Esophagus (tissue), 2 donors: ENCODE measurements around the gene EXTL1. TPM values are rescaled to one million over a fixed set of nuclear protein-coding genes. Genes with fewer than 3 reads are reported as not detected.
A peak's percentile ranks its signal among the peaks of the same experiment; 100 is the strongest.

ENCODE experiments used
- H3K27ac ChIP-seq, 2 donors: one replicate each; pipeline ENCODE4 v1.5.1; 2013; ENCODE audit warnings: low read depth in 2 of 2, mild to moderate bottlenecking in 2 of 2, inconsistent platforms in 1 of 2, low read length in 1 of 2, moderate library complexity in 1 of 2
- H3K27me3 ChIP-seq, 2 donors: one replicate each; pipeline ENCODE4 v1.6.1; 2013; ENCODE audit warnings: low read length in 2 of 2, control low read depth in 1 of 2, mild to moderate bottlenecking in 1 of 2; ENCODE audit not compliant: insufficient read depth in 2 of 2, control insufficient read depth in 1 of 2
- H3K36me3 ChIP-seq, 2 donors: one replicate each; pipeline ENCODE4 v1.6.1; 2013; ENCODE audit warnings: low read length in 1 of 2; ENCODE audit not compliant: control insufficient read depth in 2 of 2, insufficient read depth in 2 of 2
- H3K4me1 ChIP-seq, 2 donors: one replicate each; pipeline ENCODE4 v1.6.1; 2013; ENCODE audit warnings: low read length in 1 of 2; ENCODE audit not compliant: control insufficient read depth in 2 of 2, insufficient read depth in 2 of 2
- H3K4me3 ChIP-seq, 2 donors: one replicate each; pipeline ENCODE4 v1.5.1; 2013; ENCODE audit warnings: low read length in 2 of 2, mild to moderate bottlenecking in 2 of 2, low read depth in 1 of 2, moderate library complexity in 1 of 2
- H3K9me3 ChIP-seq, 2 donors: one replicate each; pipeline ENCODE4 v1.6.1; 2013; ENCODE audit warnings: mild to moderate bottlenecking in 2 of 2, low read depth in 1 of 2, low read length in 1 of 2, moderate library complexity in 1 of 2; ENCODE audit not compliant: control insufficient read depth in 2 of 2, insufficient read depth in 1 of 2
- WGBS, 2 donors: extraction: QIAGEN DNeasy Blood & Tissue Kit; methylation state at CpG; one replicate each; pipeline ENCODE4 v1.1.7; 2013; 5-methylcytosine and 5-hydroxymethylcytosine counted together
- polyA plus RNA-seq, 2 donors: library from polyadenylated mRNA; stranded (reverse); fragments of 200-250 nt; gene quantifications; one replicate each; pipeline ENCODE4 v1.2.3, GENCODE V29; 2013
- donor health status: healthy with polysubstance abuse.
- donor health status: Bipolar disorder and iron deficiency.

Gene EXTL1
- polyA plus RNA-seq, 2 donors: 0.09 to 0.45 TPM

- no peaks in the 10 kb centered on the region for H3K27me3 ChIP-seq
- H3K27ac ChIP-seq: no peak overlapping the region
- H3K36me3 ChIP-seq: peaks cover 0 to 2% of the 10 kb centered on the region in 2 donors
- peaks cover under 1 to 2% of the 10 kb centered on the region in 2 donors for H3K4me1 ChIP-seq
- H3K9me3 ChIP-seq: no peaks in the 10 kb centered on the region
- WGBS, 2 donors: 79 to 85% methylated on average over 7 of the region's 7 CpGs
- no peak overlapping the region for H3K4me3 ChIP-seq
Measured at GRCh38 chr1:26029864-26030481, 8.4 kb downstream of the EXTL1 start.

GRCh38 chr1:26031196-26031595, 9.6 kb downstream of the EXTL1 start:
- Histone ChIP-seq H3K4me1 (peaks cover 4% of the 10 kb centered on the region in 2 donors), H3K4me3 (no peak overlapping the region), H3K9me3 (no peaks in the 10 kb centered on the region), H3K27me3 (no peaks in the 10 kb centered on the region), H3K36me3 (peaks cover 0 to 2% of the 10 kb centered on the region in 2 donors), H3K27ac (no peak overlapping the region)
- 72 to 80% methylated on average over 4 of the region's 4 CpGs for WGBS, 2 donors

- 79 to 84% methylated on average over 3 of the region's 3 CpGs for WGBS, 2 donors
- no peak overlapping the region for H3K27ac ChIP-seq
- H3K4me3 ChIP-seq: no peak overlapping the region
- H3K36me3 ChIP-seq: no peaks in the 10 kb centered on the region
- no peaks in the 10 kb centered on the region for H3K27me3 ChIP-seq
- peaks cover 6 to 8% of the 10 kb centered on the region in 2 donors for H3K4me1 ChIP-seq
- no peaks in the 10 kb centered on the region for H3K9me3 ChIP-seq
Measured at GRCh38 chr1:26031611-26032220, 10.1 kb downstream of the EXTL1 start.

- H3K4me3 ChIP-seq: no peak overlapping the region
- 83 to 86% methylated on average over 12 of the region's 12 CpGs for WGBS, 2 donors
- no peaks in the 10 kb centered on the region for H3K36me3 ChIP-seq
- no peaks in the 10 kb centered on the region for H3K9me3 ChIP-seq
- H3K27me3 ChIP-seq: no peaks in the 10 kb centered on the region
- peaks cover 6 to 8% of the 10 kb centered on the region in 2 donors for H3K4me1 ChIP-seq
- H3K27ac ChIP-seq: no peak overlapping the region
Measured at GRCh38 chr1:26032656-26033357, 11.2 kb downstream of the EXTL1 start.

- H3K27ac ChIP-seq: no peak overlapping the region
- H3K36me3 ChIP-seq: no peaks in the 10 kb centered on the region
- peaks cover 6 to 8% of the 10 kb centered on the region in 2 donors for H3K4me1 ChIP-seq
- H3K9me3 ChIP-seq: no peaks in the 10 kb centered on the region
- no peaks in the 10 kb centered on the region for H3K27me3 ChIP-seq
- H3K4me3 ChIP-seq: peak overlapping the region; percentile 62 to 74
- WGBS, 2 donors: 16 to 18% methylated on average over 15 of the region's 15 CpGs
Measured at GRCh38 chr1:26034504-26035202, 13.1 kb downstream of the EXTL1 start.

- Histone ChIP-seq H3K27ac (peak overlapping the region; percentile 56 to 60), H3K36me3 (no peaks in the 10 kb centered on the region), H3K27me3 (no peaks in the 10 kb centered on the region), H3K9me3 (no peaks in the 10 kb centered on the region), H3K4me3 (peak overlapping the region; percentile 62 to 74), H3K4me1 (peaks cover 6 to 8% of the 10 kb centered on the region in 2 donors)
- WGBS, 2 donors: 0% methylated on average over 57 to 60 of the region's 60 CpGs
Measured at GRCh38 chr1:26035203-26035958, 13.8 kb downstream of the EXTL1 start.

GRCh38 chr1:26035959-26036755, 14.6 kb downstream of the EXTL1 start:
- Histone ChIP-seq H3K27ac (peak overlapping the region; percentile 56 to 60), H3K4me1 (peaks cover 6 to 8% of the 10 kb centered on the region in 2 donors), H3K9me3 (no peaks in the 10 kb centered on the region), H3K4me3 (peak overlapping the region; percentile 62 to 74), H3K36me3 (no peaks in the 10 kb centered on the region), H3K27me3 (no peaks in the 10 kb centered on the region)
- 8% methylated on average over 38 to 39 of the region's 39 CpGs for WGBS, 2 donors

- H3K4me3 ChIP-seq: no peak overlapping the region
- no peaks in the 10 kb centered on the region for H3K9me3 ChIP-seq
- H3K27me3 ChIP-seq: no peaks in the 10 kb centered on the region
- H3K27ac ChIP-seq: no peak overlapping the region
- H3K4me1 ChIP-seq: peaks cover 6 to 8% of the 10 kb centered on the region in 2 donors
- 68 to 71% methylated on average over 10 of the region's 11 CpGs for WGBS, 2 donors
- H3K36me3 ChIP-seq: no peaks in the 10 kb centered on the region
Measured at GRCh38 chr1:26036756-26037281, 15.2 kb downstream of the EXTL1 start.
